HG03460 (cell line): ENCODE results near the gene TMEM184C.

Experiments
- ATAC-seq: cut with Tn5 transposase; IDR thresholded peaks from one replicate; pipeline ENCODE4 v1.9.1; 2021; ENCODE audit not compliant: unreplicated experiment

The TMEM184C gene

GRCh38 chr4:147648656-147649055, 31.5 kb downstream of the TMEM184C start:
- no peak for ATAC-seq

GRCh38 chr4:147651563-147651962, 34.4 kb downstream of the TMEM184C start:
- ATAC-seq, result no peak

- no peak for ATAC-seq
These were observed 38.4 kb downstream of the TMEM184C start for GRCh38 chr4:147655639-147656038.

GRCh38 chr4:147658501-147658900, 41.3 kb downstream of the TMEM184C start:
- ATAC-seq, result no peak

- ATAC-seq, result no peak
These were observed 56.9 kb downstream of the TMEM184C start for GRCh38 chr4:147674073-147674472.

DNA sequence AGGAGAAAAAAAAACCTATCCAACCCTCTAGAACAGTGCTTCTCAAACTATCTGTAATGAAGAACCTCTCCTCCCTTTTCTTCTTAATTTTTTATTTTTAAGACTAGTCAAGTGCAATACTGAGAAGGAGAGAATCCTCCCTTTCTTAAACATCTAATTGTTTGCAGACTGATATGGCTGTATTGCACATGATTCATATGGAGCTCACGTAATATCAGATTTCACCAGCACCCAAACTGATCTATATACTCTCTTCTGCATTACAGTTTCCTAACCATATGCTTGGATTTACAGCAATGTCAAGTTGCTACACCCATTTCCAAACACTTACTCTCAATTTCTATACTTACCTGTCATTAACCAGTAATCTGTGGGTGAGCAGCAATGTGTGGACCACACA, 57.3 kb downstream of the TMEM184C start:
- ATAC-seq, result no peak

DNA sequence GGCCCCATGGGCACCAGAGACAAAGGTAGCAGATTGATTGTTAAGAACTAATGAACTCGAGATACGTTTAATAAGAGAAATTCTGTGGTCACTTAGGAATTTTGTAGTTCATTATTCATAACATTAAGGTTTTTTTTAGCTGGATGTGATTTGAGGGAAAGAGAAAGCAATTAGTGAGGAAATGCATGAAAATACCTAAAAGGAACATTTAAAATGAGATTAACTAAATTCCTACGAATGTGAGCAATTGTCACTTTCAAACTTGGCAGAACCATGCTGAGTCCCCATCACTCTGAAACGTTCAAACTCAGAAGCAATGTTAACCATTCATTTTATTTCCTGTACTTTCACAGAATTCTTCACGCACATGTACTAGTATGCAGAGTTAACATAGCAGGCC, 60.9 kb downstream of the TMEM184C start:
- ATAC-seq, result no peak

DNA sequence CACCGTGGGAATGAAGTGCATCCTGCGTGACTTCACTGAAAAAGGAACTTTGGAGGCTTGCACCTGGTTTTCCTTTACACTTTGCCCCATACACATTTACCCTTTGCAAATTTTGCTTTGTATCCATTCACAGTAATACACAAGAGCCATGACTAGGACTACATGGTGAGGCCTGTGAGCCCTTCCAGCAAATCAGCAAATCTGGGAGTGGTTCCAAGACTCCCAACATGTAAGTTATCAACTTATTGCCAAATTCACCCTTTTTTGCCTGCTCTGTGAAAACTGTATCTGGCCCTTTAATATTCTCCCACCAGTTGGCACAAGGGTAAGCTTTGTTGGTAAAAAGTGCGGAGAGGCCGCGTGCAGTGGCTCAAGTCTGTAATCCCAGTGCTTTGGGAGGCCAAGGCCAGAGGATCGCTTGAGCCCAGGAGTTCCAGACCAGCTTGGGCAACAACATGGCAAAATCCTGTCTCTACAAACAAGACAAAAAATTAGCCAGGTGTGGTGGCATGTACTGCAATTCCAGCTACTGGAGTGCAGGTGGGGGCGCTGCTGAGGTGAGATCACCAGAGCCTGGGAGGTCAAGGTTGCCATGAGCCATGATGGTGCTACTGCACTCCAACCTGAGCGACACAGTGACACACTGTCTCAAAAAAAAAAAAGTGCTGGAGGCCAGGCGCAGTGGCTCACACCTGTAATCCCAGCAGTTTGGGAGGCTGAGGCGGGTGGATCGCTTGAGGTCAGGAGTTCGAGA, 61.8 kb downstream of the TMEM184C start:
- ATAC-seq, result no peak

GRCh38 chr4:147682755-147683154, 65.6 kb downstream of the TMEM184C start:
- no peak for ATAC-seq

DNA sequence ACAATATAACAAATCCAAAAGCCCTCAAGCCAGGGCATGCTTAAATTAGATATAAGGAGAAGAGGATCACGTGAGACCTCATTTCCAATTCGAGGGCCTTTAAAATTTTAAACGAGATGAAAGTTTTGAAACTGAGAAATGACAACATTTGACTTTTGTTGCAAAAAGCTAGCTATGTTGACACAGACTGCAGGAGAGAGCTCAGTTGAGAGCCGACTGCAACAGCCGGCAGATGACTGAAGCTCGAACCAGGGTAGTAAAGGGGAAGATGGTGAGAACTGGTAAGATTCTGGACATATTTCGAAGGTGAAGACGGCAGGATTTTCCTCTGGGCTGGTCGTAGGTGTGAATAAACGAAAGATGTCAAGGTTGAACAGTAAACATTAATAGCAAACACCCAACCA, 66.0 kb downstream of the TMEM184C start:
- no peak for ATAC-seq

DNA sequence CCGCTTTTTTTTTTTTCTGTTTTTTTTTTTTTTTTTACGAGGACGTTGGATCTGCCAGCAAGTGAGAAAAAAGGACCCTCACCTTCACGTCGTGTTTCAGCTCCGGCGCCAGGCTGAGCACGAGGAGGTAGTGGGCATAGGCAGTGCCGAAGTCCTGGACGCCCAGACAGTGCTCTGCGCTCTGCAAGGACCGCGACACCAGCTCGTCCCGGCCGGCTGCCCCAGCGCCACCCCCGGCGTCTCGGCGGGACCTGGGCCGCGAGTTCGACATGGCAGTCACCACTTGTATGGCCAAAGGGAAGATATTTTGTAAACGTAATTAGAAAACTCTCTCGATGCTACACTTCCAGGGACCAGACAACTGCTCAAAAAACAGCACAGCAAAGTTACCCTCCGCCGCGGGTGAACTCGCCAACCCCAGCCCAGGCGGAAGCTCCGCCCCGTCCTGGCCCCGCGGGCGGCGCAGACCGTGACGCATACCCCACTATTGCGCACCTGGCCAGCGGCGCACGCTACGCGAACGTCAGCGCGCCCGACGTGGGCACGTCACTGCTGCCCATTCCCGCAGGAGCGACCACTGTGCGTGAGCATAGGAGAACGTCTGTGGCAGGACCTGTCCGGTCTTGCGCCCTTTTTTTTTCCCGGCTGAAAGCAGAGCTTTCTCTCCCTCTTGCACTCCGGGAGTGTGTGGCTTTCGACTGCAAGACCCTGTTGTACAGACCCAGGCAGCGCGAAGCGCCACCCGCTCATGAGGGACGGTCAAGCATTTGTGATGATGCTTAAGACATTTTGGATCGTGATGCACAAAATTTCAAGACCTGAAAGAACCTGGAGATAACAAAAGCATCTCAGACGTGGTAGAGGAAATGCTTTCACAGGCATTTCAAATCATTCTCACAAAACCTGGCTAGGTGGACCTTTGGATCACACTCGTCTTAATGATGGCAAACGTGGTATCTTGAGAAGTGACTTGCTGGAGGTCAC, 66.8 kb downstream of the TMEM184C start, which contains the start of gene PRMT9:
PRMT9 (minus strand) TSS at position 447 of the 984 bp plus-strand sequence; CDS start at position 271, 176 bp downstream.
- peak; percentile 100 for ATAC-seq

DNA sequence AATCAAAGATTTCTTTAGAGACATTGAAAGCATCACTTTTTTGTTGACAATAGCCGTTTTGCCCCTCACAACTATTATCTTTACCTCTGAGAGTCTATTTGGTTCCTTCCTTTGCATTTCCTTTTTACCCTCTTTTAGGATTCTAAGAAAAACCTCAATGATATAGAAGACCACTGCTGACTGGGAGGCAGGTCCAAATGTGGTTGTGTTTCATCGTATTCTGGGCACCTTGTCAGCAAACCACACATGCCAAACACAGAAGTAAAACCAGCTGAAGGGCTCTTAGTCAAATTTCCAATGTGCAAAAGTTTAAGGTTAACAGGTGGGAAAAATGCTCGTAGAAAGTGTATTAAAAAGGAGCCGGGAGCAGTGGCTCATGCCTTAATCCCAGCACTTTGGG, 71.9 kb downstream of the TMEM184C start:
- ATAC-seq, result no peak

DNA sequence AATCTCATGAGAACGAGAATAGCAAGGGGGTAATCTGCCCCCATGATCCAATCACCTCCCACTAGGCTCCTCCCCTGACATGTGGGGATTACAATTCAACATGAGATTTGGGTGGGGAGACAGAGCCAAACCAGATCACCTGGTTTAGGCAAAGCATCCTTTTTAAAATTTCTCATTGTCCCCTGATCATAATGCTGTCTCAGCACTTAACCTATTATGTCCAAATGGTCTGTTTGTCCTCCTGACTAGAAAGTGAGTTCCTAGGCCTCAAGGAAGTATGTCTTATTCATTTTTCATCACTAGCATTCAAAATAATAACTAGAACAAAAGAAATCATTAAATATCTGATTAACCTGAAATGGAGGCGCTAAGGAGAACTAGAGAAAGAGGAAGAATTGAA, 74.6 kb downstream of the TMEM184C start:
- no peak for ATAC-seq

GRCh38 chr4:147693218-147693617, 76.0 kb downstream of the TMEM184C start:
- no peak for ATAC-seq

DNA sequence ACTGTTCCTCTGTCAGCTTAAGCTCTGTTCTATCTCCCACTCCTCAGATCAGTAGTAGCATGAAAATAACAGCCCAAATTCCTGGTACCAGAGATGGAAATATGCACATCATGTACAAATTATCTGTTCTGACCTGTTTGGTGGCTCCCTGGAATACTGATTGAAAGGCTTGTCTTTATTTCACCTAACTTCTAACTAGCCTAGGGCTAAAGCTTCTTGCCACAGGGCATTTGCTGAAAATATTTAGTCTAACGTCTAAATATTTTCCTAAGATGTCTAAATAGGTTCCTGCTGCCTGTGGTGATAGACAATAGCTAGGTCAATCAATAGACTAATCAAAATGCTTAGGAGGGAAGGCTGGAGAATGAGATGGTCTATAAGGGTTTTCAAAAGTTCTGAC, 79.7 kb downstream of the TMEM184C start:
- no peak for ATAC-seq

DNA sequence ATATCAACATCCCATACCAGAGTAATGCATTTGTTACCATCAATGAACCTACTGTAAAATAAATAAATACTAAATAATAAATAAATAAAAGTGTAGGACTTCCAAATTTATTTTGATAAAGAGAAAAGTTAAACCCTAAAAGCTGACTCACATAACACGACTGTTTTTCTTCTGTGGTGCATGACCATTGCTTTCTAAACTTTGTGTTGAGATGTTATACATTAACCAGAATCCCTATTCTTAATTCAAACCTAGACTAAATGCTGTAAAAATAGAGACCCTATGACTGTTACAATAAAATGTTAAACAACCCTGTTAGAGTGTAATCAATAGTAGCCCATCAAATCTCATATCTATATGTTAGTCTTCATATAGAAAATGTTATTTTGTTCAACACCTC, 87.6 kb downstream of the TMEM184C start:
- no peak for ATAC-seq

GRCh38 chr4:147707892-147708672, 90.9 kb downstream of the TMEM184C start:
- ATAC-seq, result peak; percentile 56

GRCh38 chr4:147709999-147710398, 92.8 kb downstream of the TMEM184C start:
- no peak for ATAC-seq

GRCh38 chr4:147714575-147715401, 97.6 kb downstream of the TMEM184C start:
- no peak for ATAC-seq

GRCh38 chr4:147717878-147718277, 100.7 kb downstream of the TMEM184C start:
- ATAC-seq, result peak; percentile 79
